Measurements from ENCODE around the gene FA2H.

FA2H gene

DNA sequence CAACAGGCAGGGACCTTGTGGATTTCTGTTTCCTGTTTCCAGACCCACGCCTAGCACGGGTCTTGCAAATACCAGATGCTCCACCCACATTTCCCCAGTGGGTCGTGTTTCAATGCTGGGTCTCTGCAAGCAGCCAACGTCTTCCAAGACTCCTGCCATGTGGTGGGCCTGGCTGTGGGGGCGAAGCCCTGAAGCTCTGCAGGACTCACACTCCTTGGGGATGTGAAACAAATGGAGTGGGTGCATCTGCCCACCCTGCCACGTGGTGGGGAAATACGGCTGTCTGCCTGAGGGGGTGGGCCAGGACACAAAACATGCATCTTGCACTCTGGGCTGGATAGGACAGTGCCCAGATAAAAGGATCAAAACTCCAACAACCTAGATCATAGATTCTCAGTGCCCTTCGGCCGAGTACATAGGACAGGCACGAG lies 32.6 kb downstream of the FA2H start:
- in situ Hi-C loops (cut with HindIII; ENCODE audit: low sequenced_read_pairs), result loop anchor here (5.0 kb wide), 2 partner anchors 55 to 80 kb away; no protein-coding TSS in a partner anchor
- no peak for DNase-seq (ENCODE audit: low read depth)
- no peak for TF ChIP-seq CTCF (IDR thresholded peaks at IDR 0.05; ENCODE audit: low read depth, low read length, missing control alignments)
- no peak overlapping the region for H3K4me3 ChIP-seq (ENCODE audit: low read depth, low read length)

DNA sequence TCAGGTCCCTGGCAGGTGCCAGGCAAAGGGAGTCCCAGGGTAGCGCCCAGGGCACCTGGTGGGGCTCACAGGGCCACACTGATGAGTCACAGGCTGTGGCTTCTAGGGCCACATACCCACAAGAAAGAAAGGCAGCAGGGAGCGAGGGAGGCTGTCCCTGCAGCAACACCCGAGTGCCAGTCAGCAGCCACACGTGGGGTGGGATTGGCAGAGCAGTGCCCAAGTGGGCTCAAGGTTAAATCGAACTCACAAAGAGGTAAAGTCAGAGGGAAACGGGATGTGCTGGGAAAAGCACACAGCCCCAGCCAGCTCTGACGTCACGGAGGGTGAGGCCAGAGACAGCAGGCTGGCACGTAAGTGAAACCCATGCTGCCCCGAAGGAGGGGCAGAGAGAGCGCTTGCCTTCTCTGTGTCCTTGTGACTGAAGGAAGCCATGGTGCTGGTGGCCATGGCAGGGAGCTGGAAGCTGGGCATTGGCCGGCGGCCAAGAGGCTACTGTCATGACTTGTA lies 33.8 kb downstream of the FA2H start:
- in situ Hi-C loops (cut with HindIII; ENCODE audit: low sequenced_read_pairs), result loop anchor here (5.0 kb wide), 2 partner anchors 56 to 81 kb away; no protein-coding TSS in a partner anchor
- TF ChIP-seq CTCF (IDR thresholded peaks at IDR 0.05; ENCODE audit: low read depth, low read length, missing control alignments), result no peak
- no peak overlapping the region for H3K4me3 ChIP-seq (ENCODE audit: low read depth, low read length)
- DNase-seq (ENCODE audit: low read depth), result no peak

DNA sequence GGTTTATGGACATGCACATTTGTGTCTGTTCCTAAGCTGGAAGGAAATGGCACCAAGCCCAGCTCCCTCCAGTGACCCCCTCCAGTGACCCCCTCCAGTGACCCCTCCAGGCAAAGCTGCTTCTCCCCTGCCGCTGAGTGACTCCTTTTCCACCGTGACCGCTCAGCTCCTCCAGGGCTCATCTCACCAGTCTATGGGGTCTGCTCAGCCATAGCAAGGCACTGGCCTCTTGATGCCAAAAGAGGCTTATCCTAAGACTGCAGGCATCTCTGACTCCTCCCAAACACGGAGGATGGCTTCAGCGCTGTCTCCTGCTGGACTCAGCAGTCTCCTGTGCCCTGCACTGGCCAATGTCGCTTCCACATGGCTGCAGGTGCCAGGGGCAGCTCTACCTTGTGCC lies 35.3 kb downstream of the FA2H start:
- no peak for DNase-seq (ENCODE audit: low read depth)
- no peak for TF ChIP-seq CTCF (IDR thresholded peaks at IDR 0.05; ENCODE audit: low read depth, low read length, missing control alignments)
- in situ Hi-C loops (cut with HindIII; ENCODE audit: low sequenced_read_pairs), result no loop called here
- H3K4me3 ChIP-seq (ENCODE audit: low read depth, low read length), result no peak overlapping the region

DNA sequence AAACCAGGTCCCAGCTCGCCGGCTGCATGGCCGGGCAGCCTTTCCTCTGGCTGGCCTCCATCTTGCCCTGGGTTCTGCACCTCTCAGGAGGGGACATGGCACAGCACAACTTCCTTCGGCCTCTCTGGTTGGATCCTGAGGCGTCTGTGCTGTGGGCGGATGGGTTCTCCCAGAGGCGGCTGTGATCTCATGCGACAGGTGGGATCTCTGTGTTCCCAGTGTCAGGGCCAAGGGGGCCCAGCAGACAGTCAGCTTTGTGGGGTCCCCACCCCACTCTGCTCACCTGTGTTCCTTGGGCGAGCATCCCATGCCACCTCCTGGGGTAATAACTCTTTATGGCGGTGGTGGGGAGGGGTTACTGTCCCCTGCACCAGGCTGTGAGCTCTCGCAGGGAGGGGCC lies 35.8 kb downstream of the FA2H start:
- in situ Hi-C loops (cut with HindIII; ENCODE audit: low sequenced_read_pairs), result no loop called here
- TF ChIP-seq CTCF (IDR thresholded peaks at IDR 0.05; ENCODE audit: low read depth, low read length, missing control alignments), result no peak
- no peak for DNase-seq (ENCODE audit: low read depth)
- H3K4me3 ChIP-seq (ENCODE audit: low read depth, low read length), result no peak overlapping the region

GRCh38 chr16:74738113-74738541 lies 36.5 kb downstream of the FA2H start:
- no peak for TF ChIP-seq CTCF (IDR thresholded peaks at IDR 0.05; ENCODE audit: low read depth, low read length, missing control alignments)
- in situ Hi-C loops (cut with HindIII; ENCODE audit: low sequenced_read_pairs), result no loop called here
- no peak overlapping the region for H3K4me3 ChIP-seq (ENCODE audit: low read depth, low read length)
- no peak for DNase-seq (ENCODE audit: low read depth)

- in situ Hi-C loops (cut with HindIII; ENCODE audit: low sequenced_read_pairs), result no loop called here
- no peak for DNase-seq (ENCODE audit: low read depth)
- no peak for TF ChIP-seq CTCF (IDR thresholded peaks at IDR 0.05; ENCODE audit: low read depth, low read length, missing control alignments)
- no peak overlapping the region for H3K4me3 ChIP-seq (ENCODE audit: low read depth, low read length)
These were observed 37.1 kb downstream of the FA2H start for GRCh38 chr16:74737521-74737920.
